IPS-18a (cell line): ENCODE data around the gene DHX30.

Experiments
- H3K27ac ChIP-seq: one replicate; pipeline ENCODE4 v1.5.1; 2013; ENCODE audit warnings: low read length
- H3K27me3 ChIP-seq: one replicate; pipeline ENCODE4 v1.6.1; 2013; ENCODE audit warnings: mild to moderate bottlenecking, low read length; ENCODE audit not compliant: control insufficient read depth, insufficient read depth
- H3K36me3 ChIP-seq: one replicate; pipeline ENCODE4 v1.6.1; 2013; ENCODE audit warnings: low read depth, low read length; ENCODE audit not compliant: control insufficient read depth
- H3K4me1 ChIP-seq: one replicate; pipeline ENCODE4 v1.6.1; 2013; ENCODE audit warnings: low read depth, low read length; ENCODE audit not compliant: control insufficient read depth
- H3K4me3 ChIP-seq: one replicate; pipeline ENCODE4 v1.5.1; 2013; ENCODE audit warnings: low read length
- H3K9ac ChIP-seq: one replicate; pipeline ENCODE4 v1.6.1; 2013; ENCODE audit warnings: mild to moderate bottlenecking, low read length, moderate library complexity
- H3K9me3 ChIP-seq: one replicate; pipeline ENCODE4 v1.6.1; 2013; ENCODE audit warnings: low read depth, low read length; ENCODE audit not compliant: control insufficient read depth

DHX30 gene

DNA sequence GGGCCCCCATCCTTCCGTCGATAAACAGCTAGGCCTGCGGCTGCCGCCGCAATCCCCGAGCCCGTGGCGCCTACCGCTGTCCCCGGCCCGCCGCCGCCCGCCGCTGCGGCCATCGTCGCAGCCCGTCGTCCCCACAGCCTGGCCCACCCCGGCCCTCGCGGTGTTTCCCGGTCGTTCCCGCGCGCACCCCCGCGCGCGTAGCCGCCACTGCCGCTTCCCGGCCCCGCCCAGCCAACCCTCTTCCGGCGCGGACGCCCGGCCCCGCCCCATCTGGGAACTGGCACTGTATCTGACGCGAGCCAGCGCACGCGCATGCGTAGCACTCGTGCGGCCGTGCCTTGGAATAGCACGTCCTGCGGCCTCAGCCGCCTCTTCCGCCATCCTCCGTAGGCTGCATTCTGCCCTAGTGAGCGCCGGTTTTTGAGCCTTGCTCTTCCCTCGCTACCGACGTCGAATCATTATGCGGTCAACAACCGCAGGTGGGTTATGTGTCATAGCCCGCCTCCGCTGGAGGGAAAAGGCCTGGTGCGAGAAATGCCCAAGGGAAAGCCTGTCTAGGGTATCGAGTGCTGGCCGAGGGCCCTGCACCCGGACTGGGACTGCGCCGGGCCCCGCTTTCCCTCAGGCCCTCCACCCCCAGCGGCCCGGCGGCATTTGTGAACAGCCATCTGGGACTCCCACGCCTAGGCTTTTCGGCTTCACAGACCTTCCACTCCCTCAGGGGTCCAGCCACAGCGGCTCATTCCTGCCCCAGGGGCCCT, 21.1 kb upstream of the DHX30 start, which contains the start of gene SMARCC1:
Gene SMARCC1 (minus strand): TSS at position 209 of the 761 bp plus-strand sequence. CDS start 96 bp downstream, at position 113.
- H3K27me3 ChIP-seq = no peaks in the 10 kb centered on the region
- peaks cover 7% of the 10 kb centered on the region for H3K4me1 ChIP-seq
- H3K4me3 ChIP-seq = peak within 1 kb of the TSS; percentile 80
- no peaks in the 10 kb centered on the region for H3K36me3 ChIP-seq
- H3K9me3 ChIP-seq = no peaks in the 10 kb centered on the region
- peak within 1 kb of the TSS; percentile 95 for H3K9ac ChIP-seq
- peak within 1 kb of the TSS; percentile 49 for H3K27ac ChIP-seq

- Histone ChIP-seq H3K9ac (peak overlapping the region; percentile 95), H3K27ac (peak overlapping the region; percentile 5), H3K4me1 (peaks cover 7% of the 10 kb centered on the region), H3K36me3 (no peaks in the 10 kb centered on the region), H3K4me3 (peak overlapping the region; percentile 80), H3K9me3 (no peaks in the 10 kb centered on the region), H3K27me3 (no peaks in the 10 kb centered on the region)
Observed at GRCh38 chr3:47782446-47783308, 20.3 kb upstream of the DHX30 start.

GRCh38 chr3:47783673-47784072, 19.3 kb upstream of the DHX30 start:
- H3K4me1 ChIP-seq = peaks cover 7% of the 10 kb centered on the region
- H3K36me3 ChIP-seq = no peaks in the 10 kb centered on the region
- no peak overlapping the region for H3K9ac ChIP-seq
- H3K27ac ChIP-seq = no peak overlapping the region
- no peak overlapping the region for H3K4me3 ChIP-seq
- no peaks in the 10 kb centered on the region for H3K27me3 ChIP-seq
- no peaks in the 10 kb centered on the region for H3K9me3 ChIP-seq

DNA sequence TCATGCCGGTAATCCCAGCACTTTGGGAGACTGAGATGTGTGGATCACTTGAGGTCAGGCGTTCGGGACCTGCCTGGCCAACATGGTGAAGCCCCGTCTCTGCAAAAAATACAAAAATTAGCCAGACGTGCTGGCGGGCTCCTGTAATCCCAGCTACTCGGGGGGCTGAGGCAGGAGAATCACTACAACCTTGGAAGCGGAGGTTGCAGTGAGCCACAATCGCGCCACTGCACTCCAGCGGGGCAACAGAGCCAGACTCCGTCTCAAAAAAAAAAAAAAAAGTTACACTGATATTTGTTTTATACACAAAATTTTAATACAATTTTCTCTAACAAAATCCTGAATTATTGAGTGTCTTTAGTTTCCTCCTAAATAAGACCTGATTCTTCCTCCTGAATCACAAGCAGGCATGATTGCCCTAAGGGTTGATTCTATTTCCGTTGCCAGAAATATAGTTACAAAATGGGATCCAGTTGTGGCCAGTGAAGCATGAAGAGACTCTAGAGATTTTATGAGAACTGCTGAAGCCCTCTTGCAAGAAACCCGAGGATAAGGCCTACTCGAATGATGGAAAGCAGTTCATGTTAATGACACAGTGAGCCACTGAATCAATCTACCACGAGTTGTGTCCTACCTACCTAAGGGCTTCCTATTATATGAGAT, 11.6 kb upstream of the DHX30 start:
- Histone ChIP-seq H3K27me3 (no peaks in the 10 kb centered on the region), H3K4me3 (no peak overlapping the region), H3K4me1 (no peaks in the 10 kb centered on the region), H3K27ac (no peak overlapping the region), H3K9ac (no peak overlapping the region), H3K36me3 (no peaks in the 10 kb centered on the region), H3K9me3 (no peaks in the 10 kb centered on the region)

DNA sequence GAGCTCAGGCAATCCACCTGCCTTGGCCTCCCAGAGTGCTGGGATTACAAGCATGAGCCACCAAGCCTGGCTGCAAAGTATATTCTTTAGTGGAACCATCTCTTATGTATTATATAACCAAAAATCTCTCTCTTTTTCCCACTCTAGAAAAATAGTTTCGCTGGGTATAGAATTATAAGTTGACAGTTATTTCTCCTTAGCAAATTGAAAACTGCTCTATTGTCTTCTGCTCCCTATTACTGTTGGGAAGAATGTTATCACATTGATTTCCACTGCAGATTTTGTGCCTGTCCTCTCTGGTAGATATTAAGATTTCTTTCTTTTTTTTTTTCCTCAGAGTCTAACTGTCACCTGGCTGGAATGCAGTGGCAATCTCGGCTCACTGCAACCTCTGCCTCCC, 10.2 kb upstream of the DHX30 start:
- Histone ChIP-seq H3K4me3 (no peak overlapping the region), H3K27ac (no peak overlapping the region), H3K36me3 (no peaks in the 10 kb centered on the region), H3K27me3 (no peaks in the 10 kb centered on the region), H3K4me1 (no peaks in the 10 kb centered on the region), H3K9ac (no peak overlapping the region), H3K9me3 (no peaks in the 10 kb centered on the region)

DNA sequence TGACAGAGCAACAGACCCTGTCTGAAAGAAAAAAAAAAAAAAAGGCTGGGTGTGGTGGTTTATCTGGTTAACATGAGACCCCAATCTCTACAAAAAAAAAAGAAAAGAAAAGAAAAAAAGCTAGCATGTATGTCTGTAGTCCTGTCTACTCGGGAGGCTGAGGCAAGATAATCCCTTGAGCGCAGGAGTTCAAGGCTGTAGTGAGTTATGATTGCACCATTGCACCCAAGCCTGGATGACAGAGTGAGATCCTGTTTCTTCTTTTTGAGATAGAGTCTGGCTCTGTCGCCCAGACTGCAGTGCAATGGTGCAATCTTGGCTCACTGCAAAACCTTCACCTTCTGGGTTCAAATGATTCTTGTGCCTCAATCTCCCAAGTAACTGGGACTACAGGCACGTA, 8.4 kb upstream of the DHX30 start:
- Histone ChIP-seq H3K9ac (no peak overlapping the region), H3K9me3 (no peaks in the 10 kb centered on the region), H3K4me3 (no peak overlapping the region), H3K27ac (no peak overlapping the region), H3K4me1 (no peaks in the 10 kb centered on the region), H3K36me3 (no peaks in the 10 kb centered on the region), H3K27me3 (no peaks in the 10 kb centered on the region)

DNA sequence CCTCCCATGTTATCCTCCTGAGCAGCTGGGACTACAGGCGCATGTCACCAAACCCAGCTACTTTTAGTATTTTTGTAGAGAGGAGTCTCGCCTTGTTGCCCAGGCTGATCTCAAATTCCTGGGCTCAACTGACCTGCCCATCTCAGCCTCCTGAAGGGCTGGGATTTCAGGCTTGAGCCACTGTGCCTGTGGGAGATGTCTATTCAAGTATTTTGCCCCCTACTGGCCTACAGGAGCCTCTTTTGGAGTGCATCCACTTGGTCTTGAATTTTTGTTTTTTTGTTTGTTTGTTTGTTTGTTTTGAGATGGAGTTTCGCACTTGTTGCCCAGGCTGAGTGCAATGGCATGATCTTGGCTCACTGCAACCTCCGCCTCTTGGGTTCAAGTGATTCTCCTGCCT, 3.2 kb upstream of the DHX30 start:
- H3K4me1 ChIP-seq = no peaks in the 10 kb centered on the region
- H3K27ac ChIP-seq = no peak overlapping the region
- H3K4me3 ChIP-seq = no peak overlapping the region
- no peak overlapping the region for H3K9ac ChIP-seq
- no peaks in the 10 kb centered on the region for H3K36me3 ChIP-seq
- no peaks in the 10 kb centered on the region for H3K9me3 ChIP-seq
- no peaks in the 10 kb centered on the region for H3K27me3 ChIP-seq

GRCh38 chr3:47803480-47804025, 615 bp downstream of the DHX30 start:
- H3K27ac ChIP-seq = peak overlapping the region; percentile 94
- no peaks in the 10 kb centered on the region for H3K4me1 ChIP-seq
- peaks cover 9% of the 10 kb centered on the region for H3K36me3 ChIP-seq
- H3K27me3 ChIP-seq = no peaks in the 10 kb centered on the region
- peak overlapping the region; percentile 96 for H3K4me3 ChIP-seq
- H3K9ac ChIP-seq = peak overlapping the region; percentile 98
- no peaks in the 10 kb centered on the region for H3K9me3 ChIP-seq

DNA sequence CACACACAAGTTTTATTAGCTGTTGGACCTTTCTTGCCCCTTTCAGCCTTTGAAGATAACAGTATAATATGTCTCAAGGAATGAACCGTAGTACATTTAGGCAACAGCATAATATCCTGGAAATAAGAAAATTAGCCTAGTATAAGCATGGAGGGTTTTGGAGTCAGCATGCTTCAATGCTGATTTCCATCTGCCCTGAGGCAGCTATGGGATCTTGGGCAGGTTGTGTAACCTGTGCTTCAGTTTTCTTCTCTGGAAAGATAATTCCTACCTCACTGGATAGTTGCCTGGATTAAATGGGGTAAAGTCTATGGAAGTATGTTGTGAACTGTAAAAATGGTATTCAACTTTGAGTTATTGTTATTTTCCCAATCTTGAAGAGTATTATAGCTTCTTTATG, 1.6 kb downstream of the DHX30 start:
- no peak overlapping the region for H3K4me3 ChIP-seq
- no peaks in the 10 kb centered on the region for H3K4me1 ChIP-seq
- H3K27me3 ChIP-seq = no peaks in the 10 kb centered on the region
- H3K9ac ChIP-seq = peak overlapping the region; percentile 98
- no peaks in the 10 kb centered on the region for H3K9me3 ChIP-seq
- H3K36me3 ChIP-seq = peaks cover 13% of the 10 kb centered on the region
- no peak overlapping the region for H3K27ac ChIP-seq

GRCh38 chr3:47813551-47814177, 10.7 kb downstream of the DHX30 start:
- Histone ChIP-seq H3K4me3 (no peak overlapping the region), H3K9ac (no peak overlapping the region), H3K27me3 (no peaks in the 10 kb centered on the region), H3K36me3 (peaks cover 49% of the 10 kb centered on the region), H3K4me1 (no peaks in the 10 kb centered on the region), H3K27ac (no peak overlapping the region), H3K9me3 (no peaks in the 10 kb centered on the region)

- Histone ChIP-seq H3K4me1 (no peaks in the 10 kb centered on the region), H3K9ac (no peak overlapping the region), H3K4me3 (no peak overlapping the region), H3K27me3 (no peaks in the 10 kb centered on the region), H3K36me3 (peaks cover 30% of the 10 kb centered on the region), H3K9me3 (no peaks in the 10 kb centered on the region), H3K27ac (no peak overlapping the region)
Observed at GRCh38 chr3:47817609-47818008, 14.7 kb downstream of the DHX30 start.
